HepG2 (cell line): Measurements from ENCODE around the gene KRT13. TPM values are rescaled to one million over a fixed set of nuclear protein-coding genes. Genes with fewer than 3 reads are reported as not detected.

ENCODE experiments used
- ATAC-seq: fragments of 200-7000 bp; cut with Tn5 transposase; 3 replicates; pipeline ENCODE4 v1.9.1; 2020; ENCODE audit warnings: mild to moderate bottlenecking, moderate library complexity
- BruUV-seq: library from RNA; stranded (reverse); fragments of 400-500 nt; replicated peaks from 2 replicates; lab custom pipeline; 2021; lab: Mats Ljungman, UMichigan
- CTCF ChIA-PET: fragments of 300-600 bp; formaldehyde crosslinking; extraction: SDS; loops from one replicate; lab custom pipeline; 2021; ENCODE audit warnings: low total read pairs, inconsistent platforms, low intra/inter-chr PET ratio; lab: Yijun Ruan, JAX
- POLR2A ChIA-PET: fragments of 350-600 bp; sonication (Branson Sonifier 250); formaldehyde crosslinking; loops from one replicate; lab custom pipeline; 2020; ENCODE audit warnings: antibody characterized with exemption, inconsistent platforms; lab: Yijun Ruan, JAX
- DNase-seq: peaks from one replicate; pipeline ENCODE4 v3.0.0-alpha.2; 2015; ENCODE audit warnings: low spot score
- FAIRE-seq: peaks from 3 replicates; lab custom pipeline; 2011; peaks lifted over from hg19 to GRCh38; lab: Jason Lieb, UNC
- H2AFZ ChIP-seq: one replicate; pipeline ENCODE4 v1.6.1; 2011; ENCODE audit warnings: low read length, inconsistent platforms
- H3K27ac ChIP-seq: fragments of 300-600 bp; 3 replicates; pipeline ENCODE4 v1.8.0; 2011; ENCODE audit warnings: mixed run types, mild to moderate bottlenecking, mixed read lengths, low read length, inconsistent platforms; ENCODE audit not compliant: insufficient read depth; ENCODE audit errors: extremely low read length
- H3K27me3 ChIP-seq, 2 experiments: fragments of 200-600 bp in 1 of 2; 2 replicates in 1 of 2; 3 replicates in 1 of 2; pipeline versions ENCODE4 v1.6.0 to v1.8.0; 2011; ENCODE audit warnings: low read length in 2 of 2, mild to moderate bottlenecking in 2 of 2, moderate library complexity in 2 of 2, inconsistent platforms in 1 of 2; ENCODE audit not compliant: insufficient read depth in 2 of 2, control insufficient read depth in 1 of 2
- H3K36me3 ChIP-seq, 2 experiments: fragments of 200-600 bp in 1 of 2; replicated peaks in 1 of 2; 2 replicates in 1 of 2; 3 replicates in 1 of 2; pipeline versions ENCODE4 v1.5.1 to v1.8.0; 2011; ENCODE audit warnings: low read length in 2 of 2, inconsistent platforms in 1 of 2; ENCODE audit not compliant: insufficient read depth in 2 of 2, control insufficient read depth in 1 of 2
- H3K4me1 ChIP-seq: 2 replicates; pipeline ENCODE4 v1.5.1; 2012; ENCODE audit warnings: low read length, inconsistent platforms; ENCODE audit not compliant: insufficient read depth
- H3K4me2 ChIP-seq: 2 replicates; pipeline ENCODE4 v1.6.0; 2011; ENCODE audit warnings: low read depth, low read length, inconsistent platforms
- H3K4me3 ChIP-seq, 3 experiments: fragments of 200-600 bp in 1 of 3; sonication (generic), shearing (Covaris generic) in 1 of 3; replicated peaks in 1 of 3; 2 replicates each; pipeline ENCODE4 v1.5.1; 2011 to 2016; ENCODE audit warnings: low read length in 3 of 3, inconsistent platforms in 2 of 3, low read depth in 2 of 3, mild to moderate bottlenecking in 2 of 3, control low read depth in 1 of 3, mixed read lengths in 1 of 3; ENCODE audit not compliant: insufficient read depth in 1 of 3
- H3K79me2 ChIP-seq: one replicate; pipeline ENCODE4 v1.6.1; 2011; ENCODE audit warnings: low read length, inconsistent platforms; ENCODE audit not compliant: insufficient read depth
- H3K9ac ChIP-seq: 2 replicates; pipeline ENCODE4 v1.6.0; 2011; ENCODE audit warnings: mild to moderate bottlenecking, low read depth, low read length, inconsistent platforms; ENCODE audit not compliant: insufficient read depth
- H3K9me3 ChIP-seq: 2 replicates; pipeline ENCODE4 v1.5.1; 2012; ENCODE audit warnings: mild to moderate bottlenecking, low read length
- H4K20me1 ChIP-seq: 2 replicates; pipeline ENCODE4 v1.6.0; 2011; ENCODE audit warnings: inconsistent platforms, mild to moderate bottlenecking, low read length, moderate library complexity; ENCODE audit not compliant: insufficient read depth
- AKAP8 ChIP-seq: sonication (generic); formaldehyde crosslinking; IDR thresholded peaks from 2 replicates; pipeline ENCODE4 v1.5.1; 2020; ENCODE audit warnings: mild to moderate bottlenecking, missing genetic modification reagents
- BCL6 ChIP-seq: IDR thresholded peaks from 2 replicates; pipeline ENCODE4 v1.6.1; 2016; ENCODE audit warnings: missing genetic modification reagents, missing compliant biosample characterization
- CHD4 ChIP-seq: fragments of 200-600 bp; sonication (generic); IDR thresholded peaks from 2 replicates; pipeline ENCODE4 v1.7.0; 2017; ENCODE audit warnings: mild to moderate bottlenecking, low read length, borderline replicate concordance
- ETV5 ChIP-seq: IDR thresholded peaks from 2 replicates; pipeline ENCODE4 v1.6.1; 2018; ENCODE audit warnings: missing biosample characterization, missing genetic modification reagents, inconsistent platforms, borderline replicate concordance
- ISL2 ChIP-seq: sonication (generic); formaldehyde crosslinking; IDR thresholded peaks from 2 replicates; pipeline ENCODE4 v1.5.0; 2020; ENCODE audit warnings: missing genetic modification reagents
- KDM6A ChIP-seq: IDR thresholded peaks from 2 replicates; pipeline ENCODE4 v1.6.1; 2016; ENCODE audit warnings: low read depth
- KLF11 ChIP-seq: IDR thresholded peaks from 2 replicates; pipeline ENCODE4 v1.6.1; 2016; ENCODE audit warnings: missing compliant biosample characterization
- POGZ ChIP-seq: sonication (generic); formaldehyde crosslinking; IDR thresholded peaks from 2 replicates; pipeline ENCODE4 v1.4.0; 2020; ENCODE audit warnings: mild to moderate bottlenecking, missing genetic modification reagents
- RCOR2 ChIP-seq: IDR thresholded peaks from 2 replicates; pipeline ENCODE4 v1.6.1; 2016; ENCODE audit warnings: missing biosample characterization, missing genetic modification reagents
- SAP130 ChIP-seq: IDR thresholded peaks from 2 replicates; pipeline ENCODE4 v1.6.1; 2016; ENCODE audit warnings: low read depth
- TBX2 ChIP-seq: sonication (generic); formaldehyde crosslinking; IDR thresholded peaks from 2 replicates; pipeline ENCODE4 v1.5.0; 2020; ENCODE audit warnings: missing genetic modification reagents, mild to moderate bottlenecking, borderline replicate concordance
- ZBTB3 ChIP-seq: sonication (generic); formaldehyde crosslinking; IDR thresholded peaks from 2 replicates; pipeline ENCODE4 v1.4.0; 2020; ENCODE audit warnings: low read depth, mild to moderate bottlenecking, moderate library complexity, missing genetic modification reagents, borderline replicate concordance
- ZEB1 ChIP-seq: IDR thresholded peaks from 2 replicates; pipeline ENCODE4 v1.6.1; 2012; ENCODE audit warnings: mild to moderate bottlenecking, low read depth, inconsistent platforms; ENCODE audit not compliant: insufficient replicate concordance
- ZNF3 ChIP-seq: IDR thresholded peaks from 2 replicates; pipeline ENCODE4 v1.7.0; 2017; ENCODE audit warnings: inconsistent platforms
- ZNF501 ChIP-seq: sonication (generic); formaldehyde crosslinking; IDR thresholded peaks from 2 replicates; pipeline ENCODE4 v1.5.1; 2020; ENCODE audit warnings: mild to moderate bottlenecking, moderate library complexity, missing genetic modification reagents
- ZNF605 ChIP-seq: sonication (generic); formaldehyde crosslinking; IDR thresholded peaks from 2 replicates; pipeline ENCODE4 v1.8.0; 2022; ENCODE audit warnings: mild to moderate bottlenecking, missing genetic modification reagents
- ZNF768 ChIP-seq: sonication (generic); formaldehyde crosslinking; IDR thresholded peaks from 2 replicates; pipeline ENCODE4 v1.4.0; 2020; ENCODE audit warnings: missing genetic modification reagents
- WGBS: methylation state at CpG from one replicate; pipeline ENCODE4 v1.1.6; 2017; ENCODE audit warnings: low lambda C conversion rate; 5-methylcytosine and 5-hydroxymethylcytosine counted together
- in situ Hi-C: cut with HindIII; loops from 2 replicates; pipeline ENCODE4 v1.10.0; 2017; ENCODE audit warnings: low pct_unique_long_range_greater_than_20kb; ENCODE audit not compliant: extremely low pct_ligation_motif_present
- intact Hi-C: fragments of 100-400 bp; cut with micrococcal nuclease; formaldehyde crosslinking; loops from one replicate; pipeline ENCODE4 v1.10.0; 2022; ENCODE audit not compliant: unreplicated experiment
- polyA plus RNA-seq, 8 experiments: library from polyadenylated mRNA; depleted of rRNA in 3 of 8; stranded (reverse) in 7 of 8; unstranded in 1 of 8; fragments of >200 nt; fragmentation: Illumina TruSeq in 4 of 8; extraction: Trizol in 4 of 8; gene quantifications; 2 replicates each; pipeline versions ENCODE4 v1.2.1 to v1.2.3, GENCODE V29; 2011 to 2016; ENCODE audit warnings: low read depth in 4 of 8, missing spikeins in 1 of 8, mixed read lengths in 1 of 8; ENCODE audit not compliant: insufficient read depth in 1 of 8
- total RNA-seq, 5 experiments: library from RNA; depleted of rRNA; stranded (reverse); fragments of >200 nt; fragmentation: Illumina TruSeq; extraction: Trizol; gene quantifications; 2 replicates each; pipeline ENCODE4 v1.2.3, GENCODE V29; 2016; ENCODE audit warnings: low read depth in 1 of 5
- TF ChIP-seq, protein P1 (sequence below): sonication (generic); formaldehyde crosslinking; conservative IDR thresholded peaks from 2 replicates; pipeline ENCODE4 v1.4.0; 2020; ENCODE audit warnings: missing genetic modification reagents
- TF ChIP-seq, protein P2 (sequence below): IDR thresholded peaks from 2 replicates; pipeline ENCODE4 v1.6.1; 2016
- TF ChIP-seq, protein P3 (sequence below): sonication (generic); formaldehyde crosslinking; IDR thresholded peaks from 2 replicates; pipeline ENCODE4 v1.9.0; 2022; ENCODE audit warnings: low read depth, missing genetic modification reagents

KRT13 gene
- total and polyA plus RNA-seq, 2 of the 13 experiments (the other 11 are each of a cell fraction or from before 2014, with no cell fraction given): not detected

DNA sequence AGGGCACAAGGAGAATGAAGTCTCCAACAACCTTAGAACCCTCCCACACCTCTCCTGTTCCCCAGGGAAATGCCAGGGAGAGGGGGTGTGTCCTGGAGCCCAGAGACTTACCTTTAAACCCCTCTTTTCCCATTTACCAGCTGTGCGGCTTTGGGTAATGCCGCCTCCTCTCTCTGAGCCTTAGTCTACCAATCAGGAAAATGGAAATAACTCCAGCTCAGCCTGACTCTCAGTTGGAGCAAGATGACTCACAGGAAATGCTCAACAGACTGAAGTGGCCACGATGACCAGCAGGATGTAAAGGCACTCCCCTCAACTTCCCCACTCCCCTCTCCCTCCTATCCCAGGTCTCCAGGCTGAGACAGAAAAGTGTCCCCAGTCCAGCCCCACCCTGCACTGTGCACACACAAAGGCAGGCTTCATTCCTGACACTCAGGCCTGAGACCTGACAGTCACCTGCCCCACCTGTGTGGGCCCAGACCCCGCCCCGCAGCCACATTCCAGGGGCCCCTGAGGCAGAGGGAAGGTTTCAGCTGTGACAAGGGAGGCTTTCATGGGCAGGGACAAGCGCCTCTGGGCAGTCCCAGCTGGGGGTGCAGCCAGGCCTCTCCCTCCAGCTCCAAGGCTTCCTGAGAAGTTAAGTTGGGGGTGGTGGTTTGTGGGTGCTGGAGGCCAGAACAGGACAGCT, 16.3 kb upstream of the KRT13 start (continued):
- TF ChIP-seq CHD4 (0 out of 2 replicates have a peak, but pooled peaks have one; percentile 73), ZBTB3 (CRISPR knock-in tag) (no peak), SAP130 (CRISPR knock-in tag) (peak; percentile 60), RCOR2 (peak; percentile 57; the same call in 1 of the 2 replicates), ZEB1 (peak; percentile 98), ETV5 (peak; percentile 66; the same call in 1 of the 2 replicates), POGZ (no peak)
- TF ChIP-seq, protein P1, sequence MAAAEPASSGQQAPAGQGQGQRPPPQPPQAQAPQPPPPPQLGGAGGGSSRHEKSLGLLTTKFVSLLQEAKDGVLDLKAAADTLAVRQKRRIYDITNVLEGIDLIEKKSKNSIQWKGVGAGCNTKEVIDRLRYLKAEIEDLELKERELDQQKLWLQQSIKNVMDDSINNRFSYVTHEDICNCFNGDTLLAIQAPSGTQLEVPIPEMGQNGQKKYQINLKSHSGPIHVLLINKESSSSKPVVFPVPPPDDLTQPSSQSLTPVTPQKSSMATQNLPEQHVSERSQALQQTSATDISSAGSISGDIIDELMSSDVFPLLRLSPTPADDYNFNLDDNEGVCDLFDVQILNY (CRISPR knock-in tag): 0 out of 2 replicates have a peak, but pooled peaks have one; percentile 14
- TF ChIP-seq, protein P2, sequence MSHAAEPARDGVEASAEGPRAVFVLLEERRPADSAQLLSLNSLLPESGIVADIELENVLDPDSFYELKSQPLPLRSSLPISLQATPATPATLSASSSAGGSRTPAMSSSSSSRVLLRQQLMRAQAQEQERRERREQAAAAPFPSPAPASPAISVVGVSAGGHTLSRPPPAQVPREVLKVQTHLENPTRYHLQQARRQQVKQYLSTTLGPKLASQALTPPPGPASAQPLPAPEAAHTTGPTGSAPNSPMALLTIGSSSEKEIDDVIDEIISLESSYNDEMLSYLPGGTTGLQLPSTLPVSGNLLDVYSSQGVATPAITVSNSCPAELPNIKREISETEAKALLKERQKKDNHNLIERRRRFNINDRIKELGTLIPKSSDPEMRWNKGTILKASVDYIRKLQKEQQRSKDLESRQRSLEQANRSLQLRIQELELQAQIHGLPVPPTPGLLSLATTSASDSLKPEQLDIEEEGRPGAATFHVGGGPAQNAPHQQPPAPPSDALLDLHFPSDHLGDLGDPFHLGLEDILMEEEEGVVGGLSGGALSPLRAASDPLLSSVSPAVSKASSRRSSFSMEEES (CRISPR knock-in tag): peak; percentile 42; the same call in 1 of the 2 replicates

DNA sequence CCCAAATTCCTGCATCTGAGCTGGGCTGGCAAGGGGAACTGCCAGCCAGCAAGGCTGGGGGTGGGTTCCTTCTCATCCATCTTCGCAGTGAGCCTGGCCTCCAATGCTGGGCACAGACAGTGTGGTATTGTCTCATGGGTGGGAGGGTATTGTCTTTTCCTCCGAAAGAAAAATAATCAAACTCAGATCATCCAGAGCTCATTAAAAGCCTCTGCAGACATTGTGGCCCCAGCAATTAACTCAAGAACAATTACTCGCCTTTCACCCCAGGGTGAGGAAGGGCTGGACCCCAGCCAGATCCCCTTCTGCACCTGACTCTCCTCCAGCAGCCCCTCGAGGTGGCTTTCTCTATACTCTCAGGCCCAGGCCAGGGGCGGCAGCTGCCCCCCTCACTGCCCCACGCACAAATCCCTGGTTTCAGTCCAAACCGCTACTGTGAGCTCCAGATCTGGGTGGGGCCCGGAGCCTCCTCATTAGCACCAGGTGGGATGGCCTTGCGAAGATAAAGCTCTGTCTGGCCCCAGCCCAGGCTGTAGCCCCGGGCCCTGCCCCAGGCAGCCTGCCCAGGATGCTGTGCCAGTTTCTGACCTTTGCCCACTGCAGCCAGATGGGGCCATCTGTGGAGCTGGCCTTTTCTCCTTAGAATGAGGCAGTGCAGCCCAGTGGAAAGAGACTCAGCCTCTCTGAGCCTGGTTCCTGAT, 15.6 kb upstream of the KRT13 start:
- 4% methylated on average over 7 of the region's 10 CpGs for WGBS
- TF ChIP-seq KLF11 (no peak), ZNF3 (no peak), ZNF605 (CRISPR knock-in tag) (no peak), KDM6A (CRISPR knock-in tag) (no peak), BCL6 (CRISPR knock-in tag) (no peak), TBX2 (CRISPR knock-in tag) (0 out of 2 replicates have a peak, but pooled peaks have one; percentile 15), AKAP8 (CRISPR knock-in tag) (no peak), ZNF501 (CRISPR knock-in tag) (no peak), ZNF768 (CRISPR knock-in tag) (0 out of 2 replicates have a peak, but pooled peaks have one; percentile 22), ISL2 (CRISPR knock-in tag) (no peak)
- TF ChIP-seq, protein P3, sequence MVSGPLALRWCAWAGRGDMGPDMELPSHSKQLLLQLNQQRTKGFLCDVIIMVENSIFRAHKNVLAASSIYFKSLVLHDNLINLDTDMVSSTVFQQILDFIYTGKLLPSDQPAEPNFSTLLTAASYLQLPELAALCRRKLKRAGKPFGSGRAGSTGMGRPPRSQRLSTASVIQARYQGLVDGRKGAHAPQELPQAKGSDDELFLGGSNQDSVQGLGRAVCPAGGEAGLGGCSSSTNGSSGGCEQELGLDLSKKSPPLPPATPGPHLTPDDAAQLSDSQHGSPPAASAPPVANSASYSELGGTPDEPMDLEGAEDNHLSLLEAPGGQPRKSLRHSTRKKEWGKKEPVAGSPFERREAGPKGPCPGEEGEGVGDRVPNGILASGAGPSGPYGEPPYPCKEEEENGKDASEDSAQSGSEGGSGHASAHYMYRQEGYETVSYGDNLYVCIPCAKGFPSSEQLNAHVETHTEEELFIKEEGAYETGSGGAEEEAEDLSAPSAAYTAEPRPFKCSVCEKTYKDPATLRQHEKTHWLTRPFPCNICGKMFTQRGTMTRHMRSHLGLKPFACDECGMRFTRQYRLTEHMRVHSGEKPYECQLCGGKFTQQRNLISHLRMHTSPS (CRISPR knock-in tag): no peak
- Histone ChIP-seq H3K9ac (no peak overlapping the region), H3K4me2 (no peak overlapping the region), H3K9me3 (no peaks in the 10 kb centered on the region), H4K20me1 (no peaks in the 10 kb centered on the region), H3K27ac (no peak overlapping the region), H3K4me1 (peaks cover 58% of the 10 kb centered on the region), H3K36me3 (peaks cover 0 to 2% of the 10 kb centered on the region in 2 experiments; a peak in 1 of 5 replicates), H2AFZ (no peak overlapping the region), H3K79me2 (no peaks in the 10 kb centered on the region), H3K4me3 (no peak overlapping the region), H3K27me3 (peaks cover 1 to 3% of the 10 kb centered on the region in 2 experiments; a peak in 3 of 5 replicates)
- no TSS peak for BruUV-seq
- in situ Hi-C loops (no loop called here), intact Hi-C loops (loop anchor here (10.0 kb wide), 1 partner anchor 616 kb away; no protein-coding TSS in a partner anchor)
- POLR2A ChIA-PET: interaction anchor here (1.0 to 1.4 kb wide), 2 partner anchors 9 to 105 kb away, joined by 3 to 4 read pairs; no protein-coding TSS in a partner anchor
- no peak for FAIRE-seq
- DNase-seq: no peak
- ATAC-seq: no peak
- CTCF ChIA-PET: interaction anchor here (0.9 kb wide), 1 partner anchor 28 kb away, joined by 3 read pairs; no protein-coding TSS in a partner anchor
